Measurements from ENCODE around the gene MINDY4B. TPM values are rescaled to one million over a fixed set of nuclear protein-coding genes. Genes with fewer than 3 reads are reported as not detected.
"Not testable (repeated sequence)": the region's sequence is repeated elsewhere in the genome, so short reads cannot be mapped to it uniquely, and the experiment has no call there.

The MINDY4B gene
- total RNA-seq, 1 donor from 2014 or later: not detected

- no peak for DNase-seq (ENCODE audit: low spot score)
These were observed 7.0 kb downstream of the MINDY4B start for GRCh38 chr3:150898046-150898754.

- no peak for DNase-seq (ENCODE audit: low spot score)
These were observed 7.6 kb downstream of the MINDY4B start for GRCh38 chr3:150897592-150897991.

GRCh38 chr3:150890831-150891230 is 14.4 kb downstream of the MINDY4B start:
- no peak for DNase-seq (ENCODE audit: low spot score)

- DNase-seq (ENCODE audit: low spot score): no peak
These were observed 14.9 kb downstream of the MINDY4B start for GRCh38 chr3:150890295-150890694.

GRCh38 chr3:150889106-150889505 is 16.1 kb downstream of the MINDY4B start:
- no peak for DNase-seq (ENCODE audit: low spot score)

- DNase-seq (ENCODE audit: low spot score): no peak
These were observed 18.2 kb downstream of the MINDY4B start for GRCh38 chr3:150887031-150887430.

- no peak for DNase-seq (ENCODE audit: low spot score)
These were observed 19.7 kb downstream of the MINDY4B start for GRCh38 chr3:150885535-150885934.

- DNase-seq (ENCODE audit: low spot score): no peak
These were observed 26.2 kb downstream of the MINDY4B start for GRCh38 chr3:150878996-150879575.

- DNase-seq (ENCODE audit: low spot score): no peak
These were observed 26.9 kb downstream of the MINDY4B start for GRCh38 chr3:150878290-150878689.

GRCh38 chr3:150877303-150877702 is 27.9 kb downstream of the MINDY4B start:
- DNase-seq (ENCODE audit: low spot score): no peak

GRCh38 chr3:150876611-150877265 is 28.5 kb downstream of the MINDY4B start:
- DNase-seq (ENCODE audit: low spot score): no peak

- no peak for DNase-seq (ENCODE audit: low spot score)
These were observed 29.7 kb downstream of the MINDY4B start for GRCh38 chr3:150875548-150875947.

GRCh38 chr3:150874666-150875219 is 30.5 kb downstream of the MINDY4B start:
- no peak for DNase-seq (ENCODE audit: low spot score)

- DNase-seq (ENCODE audit: low spot score): no peak
These were observed 34.0 kb downstream of the MINDY4B start for GRCh38 chr3:150871192-150871591.

- DNase-seq (ENCODE audit: low spot score): no peak
These were observed 34.8 kb downstream of the MINDY4B start for GRCh38 chr3:150870406-150870805.

- DNase-seq (ENCODE audit: low spot score): no peak
These were observed 37.0 kb downstream of the MINDY4B start for GRCh38 chr3:150868282-150868681.

- DNase-seq (ENCODE audit: low spot score): no peak
These were observed 37.8 kb downstream of the MINDY4B start for GRCh38 chr3:150867434-150867833.

- DNase-seq (ENCODE audit: low spot score): not testable (repeated sequence)
These were observed 41.3 kb downstream of the MINDY4B start for GRCh38 chr3:150863921-150864320.

- DNase-seq (ENCODE audit: low spot score): no peak
These were observed 43.4 kb downstream of the MINDY4B start for GRCh38 chr3:150861851-150862250.

- not testable (repeated sequence) for DNase-seq (ENCODE audit: low spot score)
These were observed 47.3 kb downstream of the MINDY4B start for GRCh38 chr3:150857936-150858335.

- no peak for DNase-seq (ENCODE audit: low spot score)
These were observed 55.0 kb downstream of the MINDY4B start for GRCh38 chr3:150850191-150850590.

GRCh38 chr3:150848864-150849263 is 56.4 kb downstream of the MINDY4B start:
- no peak for DNase-seq (ENCODE audit: low spot score)

GRCh38 chr3:150847433-150847832 is 57.8 kb downstream of the MINDY4B start:
- no peak for DNase-seq (ENCODE audit: low spot score)
